KMS-11 (cell line): Measurements from ENCODE around the gene ADCY1.

Source experiments
- H2AFZ ChIP-seq: fragments of 200-600 bp; sonication (generic); 2 replicates; pipeline ENCODE4 v1.6.1; 2016; ENCODE audit warnings: antibody characterized with exemption, mixed run types, low read depth
- H3K27ac ChIP-seq: fragments of 200-600 bp; sonication (generic); 2 replicates; pipeline ENCODE4 v1.6.1; 2016; ENCODE audit warnings: mild to moderate bottlenecking, mixed run types
- H3K27me3 ChIP-seq: fragments of 200-600 bp; sonication (generic); 2 replicates; pipeline ENCODE4 v1.6.1; 2017; ENCODE audit warnings: mild to moderate bottlenecking, low read depth, mixed run types, moderate library complexity; ENCODE audit not compliant: insufficient read depth
- H3K36me3 ChIP-seq: fragments of 200-600 bp; sonication (generic); 2 replicates; pipeline ENCODE4 v1.6.1; 2017; ENCODE audit warnings: mild to moderate bottlenecking, mixed run types; ENCODE audit not compliant: insufficient read depth
- H3K4me1 ChIP-seq: fragments of 200-600 bp; sonication (generic); 2 replicates; pipeline ENCODE4 v1.6.1; 2016; ENCODE audit warnings: mild to moderate bottlenecking, low read depth, mixed run types; ENCODE audit not compliant: poor library complexity, severe bottlenecking
- H3K4me2 ChIP-seq: fragments of 200-600 bp; sonication (generic); 2 replicates; pipeline ENCODE4 v1.7.0; 2016; ENCODE audit warnings: mild to moderate bottlenecking, mixed run types
- H3K4me3 ChIP-seq: fragments of 200-600 bp; sonication (generic); IDR thresholded peaks from 2 replicates; pipeline ENCODE4 v1.6.1; 2017; ENCODE audit warnings: low read depth, low read length, mixed read lengths; ENCODE audit not compliant: insufficient read depth
- H3K79me2 ChIP-seq: fragments of 200-600 bp; sonication (generic); 2 replicates; pipeline ENCODE4 v1.6.1; 2016; ENCODE audit warnings: low read depth, mixed run types; ENCODE audit not compliant: insufficient read depth
- H3K9ac ChIP-seq: fragments of 200-600 bp; sonication (generic); 2 replicates; pipeline ENCODE4 v1.6.1; 2016; ENCODE audit warnings: mild to moderate bottlenecking, mixed run types
- H4K20me1 ChIP-seq: fragments of 200-600 bp; sonication (generic); 2 replicates; pipeline ENCODE4 v1.6.1; 2016; ENCODE audit warnings: mild to moderate bottlenecking, mixed run types; ENCODE audit not compliant: insufficient read depth
- TF ChIP-seq, protein P1 (sequence below): fragments of 200-600 bp; sonication (generic); conservative IDR thresholded peaks from 2 replicates; pipeline ENCODE4 v1.6.1; 2017; ENCODE audit warnings: low read depth, mild to moderate bottlenecking, antibody characterized with exemption, low read length, moderate library complexity, mixed read lengths

Gene ADCY1

DNA sequence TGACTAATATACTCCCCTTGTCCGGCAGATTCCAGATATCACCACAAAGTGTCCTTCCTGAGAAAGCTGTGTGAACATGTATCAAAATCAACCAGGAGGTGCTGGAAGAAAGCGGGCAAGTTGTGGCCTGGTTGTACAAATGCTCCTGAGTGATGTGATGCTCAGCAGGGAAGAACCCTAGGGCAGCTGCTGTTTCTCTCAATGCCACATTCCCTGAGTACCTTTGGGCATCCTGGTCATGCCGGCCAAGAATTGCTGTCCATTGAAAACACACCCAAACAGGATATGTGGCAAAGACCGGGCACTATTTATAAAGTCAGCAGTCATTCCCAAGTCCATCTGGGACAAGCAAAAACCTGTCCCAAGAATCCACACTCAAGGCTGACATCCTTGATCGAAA is 7.8 kb upstream of the ADCY1 start:
- no peaks in the 10 kb centered on the region for H4K20me1 ChIP-seq
- no peaks in the 10 kb centered on the region for H3K36me3 ChIP-seq
- H3K4me2 ChIP-seq = no peak overlapping the region
- H3K27me3 ChIP-seq = no peaks in the 10 kb centered on the region
- no peak overlapping the region for H3K4me3 ChIP-seq
- H3K9ac ChIP-seq = no peak overlapping the region
- no peak overlapping the region for H3K27ac ChIP-seq
- no peaks in the 10 kb centered on the region for H3K4me1 ChIP-seq
- TF ChIP-seq, protein P1, sequence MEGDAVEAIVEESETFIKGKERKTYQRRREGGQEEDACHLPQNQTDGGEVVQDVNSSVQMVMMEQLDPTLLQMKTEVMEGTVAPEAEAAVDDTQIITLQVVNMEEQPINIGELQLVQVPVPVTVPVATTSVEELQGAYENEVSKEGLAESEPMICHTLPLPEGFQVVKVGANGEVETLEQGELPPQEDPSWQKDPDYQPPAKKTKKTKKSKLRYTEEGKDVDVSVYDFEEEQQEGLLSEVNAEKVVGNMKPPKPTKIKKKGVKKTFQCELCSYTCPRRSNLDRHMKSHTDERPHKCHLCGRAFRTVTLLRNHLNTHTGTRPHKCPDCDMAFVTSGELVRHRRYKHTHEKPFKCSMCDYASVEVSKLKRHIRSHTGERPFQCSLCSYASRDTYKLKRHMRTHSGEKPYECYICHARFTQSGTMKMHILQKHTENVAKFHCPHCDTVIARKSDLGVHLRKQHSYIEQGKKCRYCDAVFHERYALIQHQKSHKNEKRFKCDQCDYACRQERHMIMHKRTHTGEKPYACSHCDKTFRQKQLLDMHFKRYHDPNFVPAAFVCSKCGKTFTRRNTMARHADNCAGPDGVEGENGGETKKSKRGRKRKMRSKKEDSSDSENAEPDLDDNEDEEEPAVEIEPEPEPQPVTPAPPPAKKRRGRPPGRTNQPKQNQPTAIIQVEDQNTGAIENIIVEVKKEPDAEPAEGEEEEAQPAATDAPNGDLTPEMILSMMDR = no peak
- no peaks in the 10 kb centered on the region for H3K79me2 ChIP-seq
- H2AFZ ChIP-seq = no peak overlapping the region

DNA sequence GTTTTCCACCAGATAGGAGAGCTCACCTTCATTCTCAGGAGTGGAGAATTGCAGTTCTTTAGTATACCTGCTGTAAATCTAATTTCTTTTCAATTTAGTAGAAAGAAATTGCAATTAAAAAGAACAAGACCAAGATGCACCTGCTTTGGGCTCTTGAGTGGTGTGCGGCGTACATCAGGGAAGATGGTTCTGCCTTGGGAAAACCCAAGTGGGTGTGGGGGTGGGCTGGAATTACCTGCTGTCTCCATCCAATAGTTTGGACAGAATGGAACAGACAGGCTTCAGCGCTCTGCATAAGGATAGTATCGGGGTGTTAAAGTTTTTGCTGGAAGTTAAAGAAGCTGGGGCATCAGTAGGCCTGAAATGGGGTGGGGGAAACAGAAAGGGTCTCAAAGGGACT is 7.2 kb upstream of the ADCY1 start:
- no peak overlapping the region for H3K4me3 ChIP-seq
- no peaks in the 10 kb centered on the region for H3K4me1 ChIP-seq
- no peak overlapping the region for H3K9ac ChIP-seq
- H4K20me1 ChIP-seq = no peaks in the 10 kb centered on the region
- H3K36me3 ChIP-seq = no peaks in the 10 kb centered on the region
- H3K79me2 ChIP-seq = no peaks in the 10 kb centered on the region
- H3K4me2 ChIP-seq = no peak overlapping the region
- no peak overlapping the region for H2AFZ ChIP-seq
- TF ChIP-seq, protein P1 = no peak
- H3K27me3 ChIP-seq = no peaks in the 10 kb centered on the region
- no peak overlapping the region for H3K27ac ChIP-seq

DNA sequence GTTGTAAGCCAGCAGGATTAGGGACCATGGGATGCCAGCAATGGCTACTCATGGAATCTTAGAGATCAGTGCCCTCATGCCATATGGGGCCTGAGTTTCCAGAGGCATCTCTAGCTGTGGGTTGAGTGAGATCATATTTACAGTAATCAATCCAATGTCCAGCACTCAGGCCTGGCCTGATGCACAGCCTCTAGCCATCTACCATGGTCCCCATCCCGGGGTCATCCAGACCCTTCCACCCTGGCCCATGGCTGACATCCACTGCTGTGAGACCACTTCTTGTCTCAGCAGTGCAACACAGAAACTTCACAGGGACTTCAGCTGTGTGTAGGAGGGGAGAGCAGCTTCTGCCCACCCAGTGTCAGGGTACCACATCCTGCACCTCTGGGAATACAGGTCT is 6.5 kb upstream of the ADCY1 start:
- TF ChIP-seq, protein P1 = no peak
- no peak overlapping the region for H3K4me2 ChIP-seq
- no peaks in the 10 kb centered on the region for H3K79me2 ChIP-seq
- H3K4me1 ChIP-seq = no peaks in the 10 kb centered on the region
- H2AFZ ChIP-seq = no peak overlapping the region
- no peak overlapping the region for H3K9ac ChIP-seq
- H3K27ac ChIP-seq = no peak overlapping the region
- no peaks in the 10 kb centered on the region for H3K27me3 ChIP-seq
- no peaks in the 10 kb centered on the region for H3K36me3 ChIP-seq
- no peak overlapping the region for H3K4me3 ChIP-seq
- no peaks in the 10 kb centered on the region for H4K20me1 ChIP-seq

DNA sequence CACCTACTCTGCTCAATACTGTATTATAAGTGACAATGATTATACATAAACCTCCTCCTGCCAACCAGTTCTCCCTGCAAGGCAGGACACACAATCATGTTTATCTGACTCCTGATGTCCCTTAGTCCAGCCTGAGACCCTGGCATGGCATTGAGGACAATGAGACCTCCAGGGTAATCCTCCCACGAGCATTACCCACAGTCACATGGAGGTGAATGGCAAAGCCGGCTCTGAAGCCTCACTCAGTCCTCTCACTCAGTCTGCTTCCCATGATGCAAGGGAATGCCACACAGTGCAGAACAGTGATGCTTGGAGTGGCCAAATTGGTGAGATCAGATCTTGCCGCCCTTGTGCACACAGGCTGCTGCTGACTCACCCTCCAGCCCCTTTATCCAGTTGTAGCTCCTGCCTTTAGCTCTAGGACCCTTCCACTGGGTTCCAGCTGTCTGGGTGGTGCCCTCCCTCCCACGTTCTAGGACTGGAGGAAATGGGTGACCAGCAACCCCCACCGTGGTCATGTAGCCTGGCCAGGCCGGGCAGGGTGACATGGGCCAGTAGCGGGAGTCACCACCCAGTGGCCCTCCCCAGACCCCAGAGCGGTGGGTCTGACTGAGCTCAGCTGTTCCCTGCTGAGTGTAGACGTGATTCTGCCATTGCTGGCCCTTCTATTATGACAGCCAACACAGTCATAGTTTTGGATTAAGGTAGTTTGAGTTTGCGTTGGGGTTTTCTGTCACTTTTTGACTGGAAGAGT is 5.5 kb upstream of the ADCY1 start:
- Histone ChIP-seq H3K27ac (no peak overlapping the region), H2AFZ (no peak overlapping the region), H3K36me3 (no peaks in the 10 kb centered on the region), H4K20me1 (no peaks in the 10 kb centered on the region), H3K27me3 (no peaks in the 10 kb centered on the region), H3K4me2 (no peak overlapping the region), H3K4me3 (no peak overlapping the region), H3K4me1 (no peaks in the 10 kb centered on the region), H3K79me2 (no peaks in the 10 kb centered on the region), H3K9ac (no peak overlapping the region)
- TF ChIP-seq, protein P1 = no peak
